Chondrocyte (in vitro differentiated cells): ENCODE data around the gene KLHL7. TPM values are rescaled to one million over a fixed set of nuclear protein-coding genes. Genes with fewer than 3 reads are reported as not detected.

Experiments used
- DNase-seq: peaks from one replicate; pipeline ENCODE4 v3.0.0; 2021; ENCODE audit warnings: mixed read lengths, low spot score
- H3K27ac Mint-ChIP-seq: one replicate; pipeline ENCODE4 v1.8.0; 2021; ENCODE audit warnings: mild to moderate bottlenecking, moderate library complexity, mixed read lengths; ENCODE audit not compliant: unreplicated experiment
- H3K27me3 Mint-ChIP-seq: 2 replicates; pipeline ENCODE4 v1.8.0; 2021; ENCODE audit warnings: low read depth, mixed read lengths
- H3K36me3 Mint-ChIP-seq: 2 replicates; pipeline ENCODE4 v1.8.0; 2021; ENCODE audit warnings: low read depth, mixed read lengths
- H3K4me1 Mint-ChIP-seq: 2 replicates; pipeline ENCODE4 v1.8.0; 2021; ENCODE audit warnings: low read depth, mild to moderate bottlenecking, mixed read lengths
- H3K4me3 Mint-ChIP-seq: one replicate; pipeline ENCODE4 v1.8.0; 2021; ENCODE audit warnings: mild to moderate bottlenecking, moderate library complexity, mixed read lengths; ENCODE audit not compliant: unreplicated experiment
- H3K9me3 Mint-ChIP-seq: 2 replicates; pipeline ENCODE4 v1.8.0; 2021; ENCODE audit warnings: low read depth, mixed read lengths
- total RNA-seq: library from RNA; stranded (reverse); gene quantifications from 3 replicates; pipeline ENCODE4 v1.2.1, GENCODE V29; 2021
- TF ChIP-seq, protein P1 (sequence below): fragments of 200-600 bp; sonication (generic); IDR thresholded peaks from 2 replicates; pipeline ENCODE4 v1.5.0; 2021; ENCODE audit warnings: antibody characterized with exemption, mild to moderate bottlenecking, moderate library complexity

Gene KLHL7
- total RNA-seq, 1 donor from 2014 or later, result 38.1 TPM

DNA sequence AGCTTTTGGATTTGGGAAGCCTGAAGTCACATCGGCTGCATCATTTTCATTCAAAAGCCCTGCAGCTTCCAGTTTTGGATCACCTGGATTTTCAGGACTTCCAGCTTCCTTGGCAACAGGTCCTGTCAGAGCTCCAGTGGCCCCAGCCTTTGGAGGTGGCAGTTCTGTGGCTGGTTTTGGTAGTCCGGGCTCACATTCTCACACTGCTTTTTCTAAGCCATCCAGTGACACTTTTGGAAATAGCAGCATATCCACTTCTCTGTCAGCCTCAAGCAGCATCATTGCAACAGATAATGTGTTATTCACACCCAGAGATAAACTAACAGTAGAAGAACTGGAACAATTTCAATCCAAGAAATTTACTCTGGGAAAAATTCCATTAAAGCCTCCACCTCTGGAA is 94.7 kb downstream of the KLHL7 start:
- Mint-ChIP-seq H3K9me3 (no peaks in the 10 kb centered on the region), H3K36me3 (peaks cover 19% of the 10 kb centered on the region), H3K4me1 (peaks cover 6% of the 10 kb centered on the region), H3K27me3 (no peaks in the 10 kb centered on the region), H3K27ac (no peak overlapping the region), H3K4me3 (no peak overlapping the region)
- no peak for DNase-seq
- TF ChIP-seq, protein P1, sequence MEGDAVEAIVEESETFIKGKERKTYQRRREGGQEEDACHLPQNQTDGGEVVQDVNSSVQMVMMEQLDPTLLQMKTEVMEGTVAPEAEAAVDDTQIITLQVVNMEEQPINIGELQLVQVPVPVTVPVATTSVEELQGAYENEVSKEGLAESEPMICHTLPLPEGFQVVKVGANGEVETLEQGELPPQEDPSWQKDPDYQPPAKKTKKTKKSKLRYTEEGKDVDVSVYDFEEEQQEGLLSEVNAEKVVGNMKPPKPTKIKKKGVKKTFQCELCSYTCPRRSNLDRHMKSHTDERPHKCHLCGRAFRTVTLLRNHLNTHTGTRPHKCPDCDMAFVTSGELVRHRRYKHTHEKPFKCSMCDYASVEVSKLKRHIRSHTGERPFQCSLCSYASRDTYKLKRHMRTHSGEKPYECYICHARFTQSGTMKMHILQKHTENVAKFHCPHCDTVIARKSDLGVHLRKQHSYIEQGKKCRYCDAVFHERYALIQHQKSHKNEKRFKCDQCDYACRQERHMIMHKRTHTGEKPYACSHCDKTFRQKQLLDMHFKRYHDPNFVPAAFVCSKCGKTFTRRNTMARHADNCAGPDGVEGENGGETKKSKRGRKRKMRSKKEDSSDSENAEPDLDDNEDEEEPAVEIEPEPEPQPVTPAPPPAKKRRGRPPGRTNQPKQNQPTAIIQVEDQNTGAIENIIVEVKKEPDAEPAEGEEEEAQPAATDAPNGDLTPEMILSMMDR, result no peak

DNA sequence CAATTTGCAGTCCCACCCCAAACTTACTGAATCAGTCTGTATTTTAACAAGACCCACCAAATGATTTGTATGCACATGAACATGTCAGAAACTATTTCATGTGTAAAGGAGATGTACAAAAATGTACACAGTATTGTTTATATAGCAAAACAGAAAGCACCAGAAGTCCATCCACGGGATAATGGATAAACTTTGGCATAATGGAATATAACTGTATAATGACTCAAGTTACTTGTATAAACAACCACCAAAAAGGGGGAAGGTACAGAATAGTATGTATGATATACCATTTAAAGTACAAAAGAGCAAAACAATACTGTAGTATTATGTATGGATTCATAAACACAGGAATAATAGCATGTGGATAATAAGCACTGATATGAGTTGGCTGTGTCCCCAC is 98.7 kb downstream of the KLHL7 start:
- DNase-seq, result no peak
- Mint-ChIP-seq H3K36me3 (peaks cover 11% of the 10 kb centered on the region), H3K4me3 (no peak overlapping the region), H3K9me3 (no peaks in the 10 kb centered on the region), H3K27ac (no peak overlapping the region), H3K27me3 (no peaks in the 10 kb centered on the region), H3K4me1 (no peaks in the 10 kb centered on the region)
- TF ChIP-seq, protein P1, result no peak

DNA sequence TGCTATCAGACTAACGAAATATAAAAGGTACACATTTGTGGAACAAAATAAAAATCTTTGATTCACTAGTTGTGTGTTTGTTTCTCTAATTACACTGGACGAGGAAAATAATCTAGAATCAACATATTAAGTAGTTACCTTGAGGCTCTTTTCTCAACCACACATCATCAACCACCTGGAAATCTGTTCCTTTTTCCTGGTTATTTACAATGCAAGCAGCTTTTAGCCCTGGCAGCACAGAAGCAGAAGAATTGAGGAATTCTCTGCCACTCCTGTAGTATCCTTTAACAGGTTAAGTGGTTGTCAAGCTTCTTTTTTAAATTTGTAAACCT is 100.0 kb downstream of the KLHL7 start:
- Mint-ChIP-seq H3K4me3 (no peak overlapping the region), H3K27ac (no peak overlapping the region), H3K27me3 (no peaks in the 10 kb centered on the region), H3K4me1 (no peaks in the 10 kb centered on the region), H3K9me3 (no peaks in the 10 kb centered on the region), H3K36me3 (peaks cover 6% of the 10 kb centered on the region)
- TF ChIP-seq, protein P1, result no peak
- no peak for DNase-seq

DNA sequence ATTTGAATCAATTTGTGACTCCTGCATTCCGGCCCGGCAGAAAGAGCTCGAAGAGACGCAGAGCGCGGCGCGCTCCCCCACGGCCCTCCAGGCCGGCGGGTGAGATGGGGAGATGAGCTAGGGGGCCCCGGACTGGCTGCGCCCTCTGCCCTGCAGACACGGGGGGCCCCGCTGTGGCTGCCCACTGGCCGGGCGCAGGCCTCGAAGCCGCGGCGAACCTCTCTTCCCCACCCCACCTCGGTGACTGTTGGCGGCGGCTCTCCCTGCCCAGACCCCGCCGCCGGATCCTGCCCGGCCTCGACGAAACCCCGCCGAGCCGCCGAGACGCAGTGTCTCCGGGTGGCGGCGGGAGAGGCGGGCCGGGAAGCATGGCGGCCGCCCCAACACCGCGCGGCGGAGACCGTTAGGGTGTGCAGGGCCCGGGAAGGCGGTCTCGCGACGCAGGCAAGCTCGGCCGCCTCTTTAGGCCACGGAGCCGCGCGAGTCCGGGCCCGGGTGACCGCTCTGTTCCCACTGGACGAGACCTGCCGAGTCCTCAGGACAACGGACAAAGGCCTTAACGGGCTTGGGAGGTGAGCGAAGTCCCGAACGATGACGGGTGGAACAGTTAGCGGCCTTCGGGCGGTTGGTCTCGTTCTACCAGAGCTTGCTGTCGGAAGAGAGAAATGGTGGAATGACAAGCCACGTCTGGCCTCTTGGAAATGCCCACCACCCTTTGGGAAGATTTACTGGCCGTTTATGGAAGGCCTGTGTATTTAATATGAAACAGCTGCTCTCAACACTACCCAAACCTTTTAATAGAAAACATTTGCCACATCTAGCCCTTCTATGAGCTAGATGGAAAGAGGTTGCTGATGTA is 100.6 kb downstream of the KLHL7 start:
- DNase-seq, result no peak
- no peak overlapping the region for H3K27ac Mint-ChIP-seq
- H3K4me1 Mint-ChIP-seq, result no peaks in the 10 kb centered on the region
- TF ChIP-seq, protein P1, result no peak
- H3K36me3 Mint-ChIP-seq, result peaks cover 6% of the 10 kb centered on the region
- no peak overlapping the region for H3K4me3 Mint-ChIP-seq
- no peaks in the 10 kb centered on the region for H3K27me3 Mint-ChIP-seq
- H3K9me3 Mint-ChIP-seq, result no peaks in the 10 kb centered on the region

DNA sequence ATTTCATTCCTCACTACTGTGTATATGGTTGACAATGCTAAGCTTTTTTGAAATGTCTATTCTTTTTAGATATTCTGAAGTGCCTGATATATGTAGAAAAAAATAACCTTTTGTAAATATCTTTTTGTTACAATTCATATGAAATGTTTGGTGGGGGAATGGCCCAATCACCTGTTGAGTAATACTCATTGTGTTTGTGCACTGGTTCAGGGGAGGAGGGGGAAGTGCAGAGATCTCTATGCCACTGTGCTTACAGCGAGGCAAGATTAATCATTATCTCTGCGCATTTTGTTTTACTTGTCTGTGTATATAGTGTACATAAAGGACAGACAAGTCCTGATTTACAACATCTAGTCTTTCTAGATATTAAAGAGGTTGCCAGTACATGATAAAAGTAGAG is 101.4 kb downstream of the KLHL7 start:
- TF ChIP-seq, protein P1, result no peak
- H3K4me1 Mint-ChIP-seq, result no peaks in the 10 kb centered on the region
- no peaks in the 10 kb centered on the region for H3K9me3 Mint-ChIP-seq
- H3K36me3 Mint-ChIP-seq, result no peaks in the 10 kb centered on the region
- DNase-seq, result no peak
- no peaks in the 10 kb centered on the region for H3K27me3 Mint-ChIP-seq
- no peak overlapping the region for H3K27ac Mint-ChIP-seq
- no peak overlapping the region for H3K4me3 Mint-ChIP-seq
